Fibroblast of lung (primary cell): Measurements from ENCODE around the gene SERPINI1.

ENCODE experiments used
- EZH2 ChIP-seq: IDR thresholded peaks from 2 replicates; pipeline ENCODE4 v1.5.1; 2012; ENCODE audit warnings: low read length, control low read depth, mild to moderate bottlenecking; ENCODE audit errors: missing control alignments
- TF ChIP-seq, protein P1 (sequence below), 2 donors: IDR thresholded peaks in 1 of 2; conservative IDR thresholded peaks in 1 of 2; 1 replicate in 1 of 2; 2 replicates in 1 of 2; pipeline ENCODE4 v1.5.1; 2011 to 2012; ENCODE audit warnings: low read length in 2 of 2, control low read depth in 1 of 2, inconsistent platforms in 1 of 2, low read depth in 1 of 2, mild to moderate bottlenecking in 1 of 2

DNA sequence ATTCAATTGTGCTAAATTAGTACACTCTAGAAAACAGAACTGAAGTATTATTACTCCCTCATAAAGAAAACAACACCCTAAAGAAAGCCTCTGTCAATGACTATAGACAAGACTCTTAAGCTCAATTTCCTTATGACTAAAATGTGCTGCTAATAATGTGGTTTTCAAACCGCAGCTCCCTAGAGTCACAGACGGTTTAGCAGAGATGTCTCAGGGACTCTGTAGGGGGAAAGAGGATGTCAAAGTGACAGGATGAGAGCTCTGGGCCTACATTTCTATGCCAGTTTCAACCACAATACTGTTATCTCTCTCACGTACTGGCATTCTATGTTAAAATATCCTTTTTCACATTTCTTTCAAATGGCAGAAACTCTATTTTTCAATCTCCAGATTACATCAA lies 44.2 kb upstream of the SERPINI1 start:
- TF ChIP-seq, protein P1, sequence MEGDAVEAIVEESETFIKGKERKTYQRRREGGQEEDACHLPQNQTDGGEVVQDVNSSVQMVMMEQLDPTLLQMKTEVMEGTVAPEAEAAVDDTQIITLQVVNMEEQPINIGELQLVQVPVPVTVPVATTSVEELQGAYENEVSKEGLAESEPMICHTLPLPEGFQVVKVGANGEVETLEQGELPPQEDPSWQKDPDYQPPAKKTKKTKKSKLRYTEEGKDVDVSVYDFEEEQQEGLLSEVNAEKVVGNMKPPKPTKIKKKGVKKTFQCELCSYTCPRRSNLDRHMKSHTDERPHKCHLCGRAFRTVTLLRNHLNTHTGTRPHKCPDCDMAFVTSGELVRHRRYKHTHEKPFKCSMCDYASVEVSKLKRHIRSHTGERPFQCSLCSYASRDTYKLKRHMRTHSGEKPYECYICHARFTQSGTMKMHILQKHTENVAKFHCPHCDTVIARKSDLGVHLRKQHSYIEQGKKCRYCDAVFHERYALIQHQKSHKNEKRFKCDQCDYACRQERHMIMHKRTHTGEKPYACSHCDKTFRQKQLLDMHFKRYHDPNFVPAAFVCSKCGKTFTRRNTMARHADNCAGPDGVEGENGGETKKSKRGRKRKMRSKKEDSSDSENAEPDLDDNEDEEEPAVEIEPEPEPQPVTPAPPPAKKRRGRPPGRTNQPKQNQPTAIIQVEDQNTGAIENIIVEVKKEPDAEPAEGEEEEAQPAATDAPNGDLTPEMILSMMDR (conservative IDR thresholded peaks at IDR 0.05 in 1 of 2, IDR thresholded peaks at IDR 0.05 in 1 of 2; ENCODE audit: low read depth in 1 of 2, low read length in 2 of 2) = no peak
- TF ChIP-seq EZH2 = no peak
